HepG2 (cell line): ENCODE results near the gene GLRX5. TPM values are rescaled to one million over a fixed set of nuclear protein-coding genes. Genes with fewer than 3 reads are reported as not detected.

ENCODE experiments used
- ARID5B ChIP-seq: IDR thresholded peaks from 2 replicates; pipeline ENCODE4 v1.4.0; 2020; ENCODE audit warnings: mild to moderate bottlenecking, missing genetic modification reagents
- CREM ChIP-seq, 2 experiments: sonication (generic) in 1 of 2; formaldehyde crosslinking in 1 of 2; IDR thresholded peaks; 2 replicates each; pipeline versions ENCODE4 v1.4.0 to v1.6.1; 2016 to 2020; ENCODE audit warnings: antibody characterized with exemption in 1 of 2, mild to moderate bottlenecking in 1 of 2, missing genetic modification reagents in 1 of 2
- DPF2 ChIP-seq: sonication (generic); formaldehyde crosslinking; IDR thresholded peaks from 2 replicates; pipeline ENCODE4 v1.4.0; 2020; ENCODE audit warnings: mild to moderate bottlenecking, low read depth, missing genetic modification reagents, borderline replicate concordance
- FOXP1 ChIP-seq, 2 experiments: fragments of 450-650 bp in 1 of 2; IDR thresholded peaks; 2 replicates each; pipeline ENCODE4 v1.6.1; 2017 to 2018; ENCODE audit warnings: antibody characterized with exemption in 1 of 2
- GATAD2A ChIP-seq: IDR thresholded peaks from 2 replicates; pipeline ENCODE4 v1.6.1; 2016
- HDAC1 ChIP-seq: sonication (generic); formaldehyde crosslinking; IDR thresholded peaks from 2 replicates; pipeline ENCODE4 v1.5.1; 2020; ENCODE audit warnings: mild to moderate bottlenecking, missing genetic modification reagents
- HMG20A ChIP-seq: IDR thresholded peaks from 2 replicates; pipeline ENCODE4 v1.6.1; 2016; ENCODE audit warnings: borderline replicate concordance
- HOXA3 ChIP-seq: sonication (generic); formaldehyde crosslinking; IDR thresholded peaks from 2 replicates; pipeline ENCODE4 v1.5.0; 2020; ENCODE audit warnings: missing genetic modification reagents
- MED1 ChIP-seq: sonication (generic); formaldehyde crosslinking; IDR thresholded peaks from 2 replicates; pipeline ENCODE4 v1.4.0; 2020; ENCODE audit warnings: missing genetic modification reagents
- NCOA2 ChIP-seq: sonication (generic); formaldehyde crosslinking; IDR thresholded peaks from 2 replicates; pipeline ENCODE4 v1.8.0; 2022; ENCODE audit warnings: inconsistent platforms
- NR2C2 ChIP-seq: sonication (generic); formaldehyde crosslinking; IDR thresholded peaks from 2 replicates; pipeline ENCODE4 v1.4.0; 2020; ENCODE audit warnings: missing genetic modification reagents, mild to moderate bottlenecking, moderate library complexity, borderline replicate concordance
- RXRA ChIP-seq: sonication (generic); formaldehyde crosslinking; IDR thresholded peaks from 2 replicates; pipeline ENCODE4 v1.5.1; 2020; ENCODE audit warnings: missing genetic modification reagents
- SALL1 ChIP-seq: sonication (generic); formaldehyde crosslinking; IDR thresholded peaks from 2 replicates; pipeline ENCODE4 v1.8.0; 2022; ENCODE audit warnings: mild to moderate bottlenecking, missing genetic modification reagents
- SOX6 ChIP-seq, 2 experiments: fragments of 450-650 bp in 1 of 2; sonication (generic) in 1 of 2; formaldehyde crosslinking in 1 of 2; IDR thresholded peaks; 2 replicates each; pipeline versions ENCODE4 v1.4.0 to v1.6.1; 2017 to 2020; ENCODE audit warnings: antibody characterized with exemption in 1 of 2, mild to moderate bottlenecking in 1 of 2, missing genetic modification reagents in 1 of 2
- THRA ChIP-seq: sonication (generic); formaldehyde crosslinking; IDR thresholded peaks from 2 replicates; pipeline ENCODE4 v1.4.0; 2020; ENCODE audit warnings: missing genetic modification reagents, borderline replicate concordance
- TP53 ChIP-seq: sonication (generic); formaldehyde crosslinking; conservative IDR thresholded peaks from 2 replicates; pipeline ENCODE4 v1.4.0; 2020; ENCODE audit warnings: missing genetic modification reagents
- ZBTB43 ChIP-seq: sonication (generic); formaldehyde crosslinking; conservative IDR thresholded peaks from 2 replicates; pipeline ENCODE4 v1.4.0; 2020; ENCODE audit warnings: missing genetic modification reagents
- ZNF687 ChIP-seq: sonication (generic); formaldehyde crosslinking; IDR thresholded peaks from 2 replicates; pipeline ENCODE4 v1.5.1; 2020; ENCODE audit warnings: mild to moderate bottlenecking, missing genetic modification reagents, moderate library complexity
- ZNF878 ChIP-seq: sonication (generic); formaldehyde crosslinking; IDR thresholded peaks from 2 replicates; pipeline ENCODE4 v1.8.1; 2023; ENCODE audit warnings: mild to moderate bottlenecking, missing genetic modification reagents, moderate library complexity
- polyA plus RNA-seq, 8 experiments: library from polyadenylated mRNA; depleted of rRNA in 3 of 8; stranded (reverse) in 7 of 8; unstranded in 1 of 8; fragments of >200 nt; fragmentation: Illumina TruSeq in 4 of 8; extraction: Trizol in 4 of 8; gene quantifications; 2 replicates each; pipeline versions ENCODE4 v1.2.1 to v1.2.3, GENCODE V29; 2011 to 2016; ENCODE audit warnings: low read depth in 4 of 8, missing spikeins in 1 of 8, mixed read lengths in 1 of 8; ENCODE audit not compliant: insufficient read depth in 1 of 8
- total RNA-seq, 5 experiments: library from RNA; depleted of rRNA; stranded (reverse); fragments of >200 nt; fragmentation: Illumina TruSeq; extraction: Trizol; gene quantifications; 2 replicates each; pipeline ENCODE4 v1.2.3, GENCODE V29; 2016; ENCODE audit warnings: low read depth in 1 of 5

GLRX5 gene
- total and polyA plus RNA-seq, 2 of the 13 experiments (the other 11 are each of a cell fraction or from before 2014, with no cell fraction given): 122 to 146 TPM

- peak; percentile 77; the same call in 1 of the 2 replicates for TF ChIP-seq NR2C2 (CRISPR knock-in tag)
- TF ChIP-seq TP53: no peak
- no peak for TF ChIP-seq ZNF878 (CRISPR knock-in tag)
- peak; percentile 78 for TF ChIP-seq SALL1 (CRISPR knock-in tag)
- no peak for TF ChIP-seq SOX6 (IDR thresholded peaks at IDR 0.05)
- peak; percentile 34; the same call in 1 of the 2 replicates for TF ChIP-seq SOX6 (CRISPR knock-in tag; IDR thresholded peaks at IDR 0.05)
- peak; percentile 82 for TF ChIP-seq ARID5B (CRISPR knock-in tag)
- peak; percentile 64; the same call in 1 of the 2 replicates for TF ChIP-seq RXRA
- TF ChIP-seq ZBTB43 (CRISPR knock-in tag): 0 out of 2 replicates have a peak, but pooled peaks have one; percentile 57
- peak; percentile 73 for TF ChIP-seq NCOA2 (CRISPR knock-in tag)
- no peak for TF ChIP-seq FOXP1 (IDR thresholded peaks at IDR 0.05)
- TF ChIP-seq FOXP1 (CRISPR knock-in tag; IDR thresholded peaks at IDR 0.05): 0 out of 2 replicates have a peak, but pooled peaks have one; percentile 14
- TF ChIP-seq THRA (CRISPR knock-in tag): peak; percentile 81; the same call in 1 of the 2 replicates
- peak; percentile 63; the same call in 1 of the 2 replicates for TF ChIP-seq DPF2 (CRISPR knock-in tag)
- TF ChIP-seq MED1 (CRISPR knock-in tag): peak; percentile 82
- 0 out of 2 replicates have a peak, but pooled peaks have one; percentile 18 for TF ChIP-seq HDAC1 (CRISPR knock-in tag)
- TF ChIP-seq GATAD2A (CRISPR knock-in tag): peak; percentile 85
- peak; percentile 57; the same call in 1 of the 2 replicates for TF ChIP-seq HOXA3 (CRISPR knock-in tag)
- TF ChIP-seq HMG20A (CRISPR knock-in tag): 0 out of 2 replicates have a peak, but pooled peaks have one; percentile 18
- TF ChIP-seq CREM (IDR thresholded peaks at IDR 0.05): peak; percentile 13; the same call in 1 of the 2 replicates
- TF ChIP-seq CREM (CRISPR knock-in tag; IDR thresholded peaks at IDR 0.05): no peak
- TF ChIP-seq ZNF687 (CRISPR knock-in tag): peak; percentile 13; the same call in 1 of the 2 replicates
Measured at GRCh38 chr14:95521001-95521400, 13.8 kb upstream of the GLRX5 start (continued).
